HepG2 (cell line): Measurements from ENCODE around the gene TUBB. TPM values are rescaled to one million over a fixed set of nuclear protein-coding genes. Genes with fewer than 3 reads are reported as not detected.

Source experiments
- CENPX ChIP-seq: sonication (generic); formaldehyde crosslinking; IDR thresholded peaks from 2 replicates; pipeline ENCODE4 v1.9.0; 2021; ENCODE audit warnings: mild to moderate bottlenecking, missing genetic modification reagents, moderate library complexity
- CREM ChIP-seq, 2 experiments: sonication (generic) in 1 of 2; formaldehyde crosslinking in 1 of 2; IDR thresholded peaks; 2 replicates each; pipeline versions ENCODE4 v1.4.0 to v1.6.1; 2016 to 2020; ENCODE audit warnings: antibody characterized with exemption in 1 of 2, mild to moderate bottlenecking in 1 of 2, missing genetic modification reagents in 1 of 2
- ELF1 ChIP-seq: sonication (generic); formaldehyde crosslinking; IDR thresholded peaks from 2 replicates; pipeline ENCODE4 v1.4.0; 2020; ENCODE audit warnings: missing genetic modification reagents
- KDM3A ChIP-seq: IDR thresholded peaks from 2 replicates; pipeline ENCODE4 v1.6.1; 2018; ENCODE audit warnings: low read depth, missing compliant biosample characterization
- KLF16 ChIP-seq, 2 experiments: sonication (generic) in 1 of 2; formaldehyde crosslinking in 1 of 2; IDR thresholded peaks; 2 replicates each; pipeline versions ENCODE4 v1.6.1 to v1.8.0; 2016 to 2023; ENCODE audit warnings: missing genetic modification reagents in 2 of 2, missing compliant biosample characterization in 1 of 2
- MXD4 ChIP-seq: IDR thresholded peaks from 2 replicates; pipeline ENCODE4 v1.6.1; 2016; ENCODE audit warnings: mild to moderate bottlenecking, missing biosample characterization, missing genetic modification reagents
- NONO ChIP-seq, 2 experiments: fragments of 450-650 bp in 1 of 2; sonication (generic) in 1 of 2; formaldehyde crosslinking in 1 of 2; IDR thresholded peaks in 1 of 2; conservative IDR thresholded peaks in 1 of 2; 2 replicates each; pipeline versions ENCODE4 v1.6.1 to v1.8.0; 2017 to 2022; ENCODE audit warnings: mild to moderate bottlenecking in 1 of 2, missing genetic modification reagents in 1 of 2, moderate library complexity in 1 of 2
- PAX8 ChIP-seq: sonication (generic); formaldehyde crosslinking; IDR thresholded peaks from 2 replicates; pipeline ENCODE4 v1.8.0; 2022; ENCODE audit warnings: mild to moderate bottlenecking, missing genetic modification reagents, borderline replicate concordance
- POLR2G ChIP-seq: fragments of 200-400 bp; formaldehyde crosslinking; IDR thresholded peaks from 2 replicates; pipeline ENCODE4 v1.6.1; 2018; ENCODE audit warnings: mild to moderate bottlenecking, low read depth, low read length, moderate library complexity
- RBFOX2 ChIP-seq: fragments of 200-400 bp; formaldehyde crosslinking; IDR thresholded peaks from 2 replicates; pipeline ENCODE4 v1.6.1; 2017; ENCODE audit warnings: low read depth, mild to moderate bottlenecking, low read length
- REXO4 ChIP-seq: sonication (generic); formaldehyde crosslinking; IDR thresholded peaks from 2 replicates; pipeline ENCODE4 v1.8.0; 2022; ENCODE audit warnings: missing genetic modification reagents, mild to moderate bottlenecking, borderline replicate concordance
- ZBTB7B ChIP-seq: sonication (generic); formaldehyde crosslinking; IDR thresholded peaks from 2 replicates; pipeline ENCODE4 v1.4.0; 2020; ENCODE audit warnings: missing genetic modification reagents
- ZSCAN25 ChIP-seq: sonication (generic); formaldehyde crosslinking; IDR thresholded peaks from 2 replicates; pipeline ENCODE4 v1.8.0; 2022; ENCODE audit warnings: mild to moderate bottlenecking, missing genetic modification reagents
- ZSCAN29 ChIP-seq: sonication (generic); formaldehyde crosslinking; conservative IDR thresholded peaks from 2 replicates; pipeline ENCODE4 v1.4.0; 2020; ENCODE audit warnings: mild to moderate bottlenecking, missing genetic modification reagents
- polyA plus RNA-seq, 8 experiments: library from polyadenylated mRNA; depleted of rRNA in 3 of 8; stranded (reverse) in 7 of 8; unstranded in 1 of 8; fragments of >200 nt; fragmentation: Illumina TruSeq in 4 of 8; extraction: Trizol in 4 of 8; gene quantifications; 2 replicates each; pipeline versions ENCODE4 v1.2.1 to v1.2.3, GENCODE V29; 2011 to 2016; ENCODE audit warnings: low read depth in 4 of 8, missing spikeins in 1 of 8, mixed read lengths in 1 of 8; ENCODE audit not compliant: insufficient read depth in 1 of 8
- total RNA-seq, 5 experiments: library from RNA; depleted of rRNA; stranded (reverse); fragments of >200 nt; fragmentation: Illumina TruSeq; extraction: Trizol; gene quantifications; 2 replicates each; pipeline ENCODE4 v1.2.3, GENCODE V29; 2016; ENCODE audit warnings: low read depth in 1 of 5
- TF ChIP-seq, protein P1 (sequence below): sonication (generic); formaldehyde crosslinking; IDR thresholded peaks from 2 replicates; pipeline ENCODE4 v1.5.0; 2020; ENCODE audit warnings: mild to moderate bottlenecking, missing genetic modification reagents, borderline replicate concordance
- TF ChIP-seq, protein P2 (sequence below): sonication (generic); formaldehyde crosslinking; IDR thresholded peaks from 2 replicates; pipeline ENCODE4 v1.5.0; 2020; ENCODE audit warnings: mild to moderate bottlenecking, missing genetic modification reagents
- TF ChIP-seq, protein P3 (sequence below): sonication (generic); formaldehyde crosslinking; IDR thresholded peaks from 2 replicates; pipeline ENCODE4 v1.5.0; 2020; ENCODE audit warnings: missing genetic modification reagents
- TF ChIP-seq, protein P4 (sequence below): sonication (generic); formaldehyde crosslinking; conservative IDR thresholded peaks from 2 replicates; pipeline ENCODE4 v1.4.0; 2020; ENCODE audit warnings: missing genetic modification reagents

Gene TUBB
- total and polyA plus RNA-seq, 2 of the 13 experiments (the other 11 are each of a cell fraction or from before 2014, with no cell fraction given): 911 to 1,163 TPM

DNA sequence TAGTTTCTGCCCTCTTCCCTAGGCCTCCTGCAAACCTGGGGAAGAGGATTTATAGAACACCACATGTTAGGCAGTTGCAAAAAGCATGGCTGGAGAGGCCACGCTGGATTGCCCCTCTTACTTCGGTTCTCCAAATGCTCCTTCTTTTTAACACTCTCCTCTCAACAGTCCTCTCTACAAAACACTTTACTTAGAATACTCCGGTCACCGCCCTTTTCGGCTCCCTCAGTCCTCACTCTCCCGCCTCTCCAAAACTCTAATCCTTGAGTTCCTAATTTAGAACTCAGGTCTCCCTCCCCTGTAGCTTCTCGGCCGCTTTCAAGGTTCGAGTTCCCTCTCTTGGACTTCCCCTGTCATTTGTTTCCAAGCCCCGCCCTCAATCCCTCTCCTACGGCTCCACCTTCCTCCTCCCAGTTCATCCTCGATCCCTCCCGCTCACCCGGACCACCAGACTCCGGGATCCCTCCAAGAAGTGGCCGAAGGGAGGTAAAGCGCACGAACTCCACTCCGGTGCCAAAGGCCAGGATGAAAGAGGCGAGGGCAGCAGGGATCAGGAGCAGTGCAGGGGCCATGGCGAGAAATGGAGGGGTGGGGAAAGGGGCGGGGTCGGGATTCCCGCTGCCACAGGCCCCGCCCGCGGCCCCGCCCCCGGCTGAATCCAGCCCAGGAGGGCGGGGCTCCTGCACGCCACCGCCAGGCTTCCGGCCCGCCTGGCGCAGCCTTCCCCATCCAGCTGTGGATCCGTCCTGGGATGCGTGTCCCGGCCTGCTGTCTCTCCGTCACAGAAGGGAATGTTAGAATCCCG is 29.5 kb upstream of the TUBB start, which contains the start of gene NRM (continued):
- TF ChIP-seq KLF16 (CRISPR knock-in tag; IDR thresholded peaks at IDR 0.05): peak in 1 of 2 experiments; percentile 79; a peak in 1 of 4 replicates
- TF ChIP-seq ZSCAN29 (CRISPR knock-in tag): no peak
- TF ChIP-seq PAX8: no peak
- TF ChIP-seq, protein P1, sequence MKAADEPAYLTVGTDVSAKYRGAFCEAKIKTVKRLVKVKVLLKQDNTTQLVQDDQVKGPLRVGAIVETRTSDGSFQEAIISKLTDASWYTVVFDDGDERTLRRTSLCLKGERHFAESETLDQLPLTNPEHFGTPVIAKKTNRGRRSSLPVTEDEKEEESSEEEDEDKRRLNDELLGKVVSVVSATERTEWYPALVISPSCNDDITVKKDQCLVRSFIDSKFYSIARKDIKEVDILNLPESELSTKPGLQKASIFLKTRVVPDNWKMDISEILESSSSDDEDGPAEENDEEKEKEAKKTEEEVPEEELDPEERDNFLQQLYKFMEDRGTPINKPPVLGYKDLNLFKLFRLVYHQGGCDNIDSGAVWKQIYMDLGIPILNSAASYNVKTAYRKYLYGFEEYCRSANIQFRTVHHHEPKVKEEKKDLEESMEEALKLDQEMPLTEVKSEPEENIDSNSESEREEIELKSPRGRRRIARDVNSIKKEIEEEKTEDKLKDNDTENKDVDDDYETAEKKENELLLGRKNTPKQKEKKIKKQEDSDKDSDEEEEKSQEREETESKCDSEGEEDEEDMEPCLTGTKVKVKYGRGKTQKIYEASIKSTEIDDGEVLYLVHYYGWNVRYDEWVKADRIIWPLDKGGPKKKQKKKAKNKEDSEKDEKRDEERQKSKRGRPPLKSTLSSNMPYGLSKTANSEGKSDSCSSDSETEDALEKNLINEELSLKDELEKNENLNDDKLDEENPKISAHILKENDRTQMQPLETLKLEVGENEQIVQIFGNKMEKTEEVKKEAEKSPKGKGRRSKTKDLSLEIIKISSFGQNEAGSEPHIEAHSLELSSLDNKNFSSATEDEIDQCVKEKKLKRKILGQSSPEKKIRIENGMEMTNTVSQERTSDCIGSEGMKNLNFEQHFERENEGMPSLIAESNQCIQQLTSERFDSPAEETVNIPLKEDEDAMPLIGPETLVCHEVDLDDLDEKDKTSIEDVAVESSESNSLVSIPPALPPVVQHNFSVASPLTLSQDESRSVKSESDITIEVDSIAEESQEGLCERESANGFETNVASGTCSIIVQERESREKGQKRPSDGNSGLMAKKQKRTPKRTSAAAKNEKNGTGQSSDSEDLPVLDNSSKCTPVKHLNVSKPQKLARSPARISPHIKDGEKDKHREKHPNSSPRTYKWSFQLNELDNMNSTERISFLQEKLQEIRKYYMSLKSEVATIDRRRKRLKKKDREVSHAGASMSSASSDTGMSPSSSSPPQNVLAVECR: peak; percentile 79
- no peak for TF ChIP-seq REXO4
- peak; percentile 79 for TF ChIP-seq RBFOX2
- peak; percentile 85 for TF ChIP-seq POLR2G
- peak; percentile 54 for TF ChIP-seq ELF1 (CRISPR knock-in tag)
- TF ChIP-seq, protein P2, sequence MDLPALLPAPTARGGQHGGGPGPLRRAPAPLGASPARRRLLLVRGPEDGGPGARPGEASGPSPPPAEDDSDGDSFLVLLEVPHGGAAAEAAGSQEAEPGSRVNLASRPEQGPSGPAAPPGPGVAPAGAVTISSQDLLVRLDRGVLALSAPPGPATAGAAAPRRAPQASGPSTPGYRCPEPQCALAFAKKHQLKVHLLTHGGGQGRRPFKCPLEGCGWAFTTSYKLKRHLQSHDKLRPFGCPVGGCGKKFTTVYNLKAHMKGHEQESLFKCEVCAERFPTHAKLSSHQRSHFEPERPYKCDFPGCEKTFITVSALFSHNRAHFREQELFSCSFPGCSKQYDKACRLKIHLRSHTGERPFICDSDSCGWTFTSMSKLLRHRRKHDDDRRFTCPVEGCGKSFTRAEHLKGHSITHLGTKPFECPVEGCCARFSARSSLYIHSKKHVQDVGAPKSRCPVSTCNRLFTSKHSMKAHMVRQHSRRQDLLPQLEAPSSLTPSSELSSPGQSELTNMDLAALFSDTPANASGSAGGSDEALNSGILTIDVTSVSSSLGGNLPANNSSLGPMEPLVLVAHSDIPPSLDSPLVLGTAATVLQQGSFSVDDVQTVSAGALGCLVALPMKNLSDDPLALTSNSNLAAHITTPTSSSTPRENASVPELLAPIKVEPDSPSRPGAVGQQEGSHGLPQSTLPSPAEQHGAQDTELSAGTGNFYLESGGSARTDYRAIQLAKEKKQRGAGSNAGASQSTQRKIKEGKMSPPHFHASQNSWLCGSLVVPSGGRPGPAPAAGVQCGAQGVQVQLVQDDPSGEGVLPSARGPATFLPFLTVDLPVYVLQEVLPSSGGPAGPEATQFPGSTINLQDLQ (CRISPR knock-in tag): no peak
- TF ChIP-seq, protein P3, sequence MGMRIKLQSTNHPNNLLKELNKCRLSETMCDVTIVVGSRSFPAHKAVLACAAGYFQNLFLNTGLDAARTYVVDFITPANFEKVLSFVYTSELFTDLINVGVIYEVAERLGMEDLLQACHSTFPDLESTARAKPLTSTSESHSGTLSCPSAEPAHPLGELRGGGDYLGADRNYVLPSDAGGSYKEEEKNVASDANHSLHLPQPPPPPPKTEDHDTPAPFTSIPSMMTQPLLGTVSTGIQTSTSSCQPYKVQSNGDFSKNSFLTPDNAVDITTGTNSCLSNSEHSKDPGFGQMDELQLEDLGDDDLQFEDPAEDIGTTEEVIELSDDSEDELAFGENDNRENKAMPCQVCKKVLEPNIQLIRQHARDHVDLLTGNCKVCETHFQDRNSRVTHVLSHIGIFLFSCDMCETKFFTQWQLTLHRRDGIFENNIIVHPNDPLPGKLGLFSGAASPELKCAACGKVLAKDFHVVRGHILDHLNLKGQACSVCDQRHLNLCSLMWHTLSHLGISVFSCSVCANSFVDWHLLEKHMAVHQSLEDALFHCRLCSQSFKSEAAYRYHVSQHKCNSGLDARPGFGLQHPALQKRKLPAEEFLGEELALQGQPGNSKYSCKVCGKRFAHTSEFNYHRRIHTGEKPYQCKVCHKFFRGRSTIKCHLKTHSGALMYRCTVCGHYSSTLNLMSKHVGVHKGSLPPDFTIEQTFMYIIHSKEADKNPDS (CRISPR knock-in tag): no peak
- peak; percentile 50; the same call in 1 of the 2 replicates for TF ChIP-seq MXD4
- 0 out of 2 replicates have a peak, but pooled peaks have one; percentile 7 for TF ChIP-seq ZSCAN25
- TF ChIP-seq NONO (IDR thresholded peaks at IDR 0.05): no peak
- TF ChIP-seq NONO (CRISPR knock-in tag; conservative IDR thresholded peaks at IDR 0.05): peak; percentile 76
- no peak for TF ChIP-seq CREM (IDR thresholded peaks at IDR 0.05)
- no peak for TF ChIP-seq CREM (CRISPR knock-in tag; IDR thresholded peaks at IDR 0.05)
- 0 out of 2 replicates have a peak, but pooled peaks have one; percentile 21 for TF ChIP-seq ZBTB7B (CRISPR knock-in tag)
- no peak for TF ChIP-seq CENPX (CRISPR knock-in tag)
- peak; percentile 47; the same call in 1 of the 2 replicates for TF ChIP-seq KDM3A (CRISPR knock-in tag)
- TF ChIP-seq, protein P4, sequence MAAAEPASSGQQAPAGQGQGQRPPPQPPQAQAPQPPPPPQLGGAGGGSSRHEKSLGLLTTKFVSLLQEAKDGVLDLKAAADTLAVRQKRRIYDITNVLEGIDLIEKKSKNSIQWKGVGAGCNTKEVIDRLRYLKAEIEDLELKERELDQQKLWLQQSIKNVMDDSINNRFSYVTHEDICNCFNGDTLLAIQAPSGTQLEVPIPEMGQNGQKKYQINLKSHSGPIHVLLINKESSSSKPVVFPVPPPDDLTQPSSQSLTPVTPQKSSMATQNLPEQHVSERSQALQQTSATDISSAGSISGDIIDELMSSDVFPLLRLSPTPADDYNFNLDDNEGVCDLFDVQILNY (CRISPR knock-in tag): 0 out of 2 replicates have a peak, but pooled peaks have one; percentile 24
